ENCODE data around the gene DACT1.

DNA sequence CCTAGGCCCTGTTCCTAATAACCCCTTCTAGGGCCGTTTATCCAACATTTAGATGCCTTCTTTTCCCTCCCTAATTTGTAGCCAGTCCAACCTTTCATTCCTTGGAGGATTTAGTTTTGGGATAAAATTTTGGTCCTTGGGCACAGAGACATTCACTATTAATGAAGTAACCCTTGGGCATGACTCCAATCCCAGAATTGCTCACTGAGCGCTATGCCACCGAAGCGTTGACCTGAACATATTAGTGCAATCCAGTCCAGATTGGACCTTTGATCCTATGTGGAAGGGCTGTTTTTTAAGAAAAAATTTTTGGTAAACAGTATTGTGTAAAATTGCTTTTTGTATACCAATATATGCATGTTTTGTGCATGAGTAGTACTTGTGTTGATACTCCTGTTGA is 10.0 kb downstream of the DACT1 start:
- TF ChIP-seq POLR2AphosphoS5 (IDR thresholded peaks at IDR 0.05) (no peak), POLR2A (IDR thresholded peaks at IDR 0.05) (no peak)
- TF ChIP-seq, protein P1, sequence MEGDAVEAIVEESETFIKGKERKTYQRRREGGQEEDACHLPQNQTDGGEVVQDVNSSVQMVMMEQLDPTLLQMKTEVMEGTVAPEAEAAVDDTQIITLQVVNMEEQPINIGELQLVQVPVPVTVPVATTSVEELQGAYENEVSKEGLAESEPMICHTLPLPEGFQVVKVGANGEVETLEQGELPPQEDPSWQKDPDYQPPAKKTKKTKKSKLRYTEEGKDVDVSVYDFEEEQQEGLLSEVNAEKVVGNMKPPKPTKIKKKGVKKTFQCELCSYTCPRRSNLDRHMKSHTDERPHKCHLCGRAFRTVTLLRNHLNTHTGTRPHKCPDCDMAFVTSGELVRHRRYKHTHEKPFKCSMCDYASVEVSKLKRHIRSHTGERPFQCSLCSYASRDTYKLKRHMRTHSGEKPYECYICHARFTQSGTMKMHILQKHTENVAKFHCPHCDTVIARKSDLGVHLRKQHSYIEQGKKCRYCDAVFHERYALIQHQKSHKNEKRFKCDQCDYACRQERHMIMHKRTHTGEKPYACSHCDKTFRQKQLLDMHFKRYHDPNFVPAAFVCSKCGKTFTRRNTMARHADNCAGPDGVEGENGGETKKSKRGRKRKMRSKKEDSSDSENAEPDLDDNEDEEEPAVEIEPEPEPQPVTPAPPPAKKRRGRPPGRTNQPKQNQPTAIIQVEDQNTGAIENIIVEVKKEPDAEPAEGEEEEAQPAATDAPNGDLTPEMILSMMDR (IDR thresholded peaks at IDR 0.05): no peak
